Right lobe of liver (tissue), 4 donors: ENCODE data around the gene PRAF2.

Source experiments
- POLR2A ChIP-seq: fragments of 450-650 bp; IDR thresholded peaks from one replicate; pipeline ENCODE4 v1.6.1; 2017; ENCODE audit warnings: antibody characterized with exemption, mild to moderate bottlenecking
- TF ChIP-seq, protein P1 (sequence below), 4 donors: fragments of 200-600 bp in 3 of 4; fragments of 450-650 bp in 1 of 4; IDR thresholded peaks; one replicate each; pipeline versions ENCODE4 v1.5.1 to v1.8.0; 2016 to 2022; ENCODE audit warnings: antibody characterized with exemption in 4 of 4, mild to moderate bottlenecking in 2 of 4
- donor health status: DM: no; HTN: no; CAD: no.
- donor health status: DM: no; HTN: no; CAD: no.
- donor health status: DM: no; HTN: yes; CAD: no.

DNA sequence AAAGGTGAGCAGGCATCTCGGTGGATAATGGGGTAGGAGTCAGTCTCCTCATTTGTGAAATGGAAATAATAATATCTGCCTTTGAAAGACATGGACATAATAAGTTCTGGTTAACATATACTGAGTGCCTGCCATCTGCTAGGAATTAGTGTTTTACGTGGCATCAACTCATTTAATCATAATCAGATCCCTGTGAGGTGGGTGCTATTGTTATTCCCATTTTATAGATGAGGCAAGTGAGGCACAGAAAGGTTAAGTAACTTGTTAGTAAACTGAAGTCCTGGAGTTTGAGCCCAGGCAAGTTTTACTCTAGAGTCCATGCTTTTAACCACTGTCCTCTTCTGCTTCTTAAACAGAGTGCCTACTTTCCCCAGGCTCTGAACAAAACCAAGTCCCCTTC is 7.5 kb downstream of the PRAF2 start:
- TF ChIP-seq, protein P1, sequence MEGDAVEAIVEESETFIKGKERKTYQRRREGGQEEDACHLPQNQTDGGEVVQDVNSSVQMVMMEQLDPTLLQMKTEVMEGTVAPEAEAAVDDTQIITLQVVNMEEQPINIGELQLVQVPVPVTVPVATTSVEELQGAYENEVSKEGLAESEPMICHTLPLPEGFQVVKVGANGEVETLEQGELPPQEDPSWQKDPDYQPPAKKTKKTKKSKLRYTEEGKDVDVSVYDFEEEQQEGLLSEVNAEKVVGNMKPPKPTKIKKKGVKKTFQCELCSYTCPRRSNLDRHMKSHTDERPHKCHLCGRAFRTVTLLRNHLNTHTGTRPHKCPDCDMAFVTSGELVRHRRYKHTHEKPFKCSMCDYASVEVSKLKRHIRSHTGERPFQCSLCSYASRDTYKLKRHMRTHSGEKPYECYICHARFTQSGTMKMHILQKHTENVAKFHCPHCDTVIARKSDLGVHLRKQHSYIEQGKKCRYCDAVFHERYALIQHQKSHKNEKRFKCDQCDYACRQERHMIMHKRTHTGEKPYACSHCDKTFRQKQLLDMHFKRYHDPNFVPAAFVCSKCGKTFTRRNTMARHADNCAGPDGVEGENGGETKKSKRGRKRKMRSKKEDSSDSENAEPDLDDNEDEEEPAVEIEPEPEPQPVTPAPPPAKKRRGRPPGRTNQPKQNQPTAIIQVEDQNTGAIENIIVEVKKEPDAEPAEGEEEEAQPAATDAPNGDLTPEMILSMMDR (IDR thresholded peaks at IDR 0.05), result no peak
- TF ChIP-seq POLR2A, result no peak
